Activated CD4-positive, alpha-beta memory T cell treated with anti-CD3 and anti-CD28 coated beads for 36 hours (primary cell): Measurements from ENCODE around the gene LRRC56. TPM values are rescaled to one million over a fixed set of nuclear protein-coding genes. Genes with fewer than 3 reads are reported as not detected.
"Not testable (repeated sequence)": the region's sequence is repeated elsewhere in the genome, so short reads cannot be mapped to it uniquely, and the experiment has no call there.

Experiments
- CTCF ChIA-PET: fragments of 350-600 bp; sonication (Branson Sonifier 250); formaldehyde crosslinking; loops from one replicate; lab custom pipeline; 2021; ENCODE audit warnings: antibody characterized with exemption, inconsistent platforms; lab: Charles Lee
- POLR2A ChIA-PET: fragments of 350-600 bp; sonication (Branson Sonifier 250); formaldehyde crosslinking; loops from one replicate; lab custom pipeline; 2021; ENCODE audit warnings: antibody characterized with exemption; lab: Charles Lee
- DNase-seq: peaks from one replicate; pipeline ENCODE4 v3.0.0-alpha.2; 2020
- H3K27ac Mint-ChIP-seq: one replicate; pipeline ENCODE4 v1.8.0; 2021; ENCODE audit warnings: mixed read lengths
- H3K27me3 Mint-ChIP-seq: one replicate; pipeline ENCODE4 v1.8.0; 2021; ENCODE audit warnings: mixed read lengths
- H3K36me3 Mint-ChIP-seq: one replicate; pipeline ENCODE4 v1.8.0; 2021; ENCODE audit warnings: mixed read lengths
- H3K4me1 Mint-ChIP-seq: one replicate; pipeline ENCODE4 v1.8.0; 2021; ENCODE audit warnings: low read depth, mixed read lengths
- H3K4me3 Mint-ChIP-seq: one replicate; pipeline ENCODE4 v1.8.0; 2021; ENCODE audit warnings: mild to moderate bottlenecking, mixed read lengths
- H3K9me3 Mint-ChIP-seq: one replicate; pipeline ENCODE4 v1.8.0; 2021; ENCODE audit warnings: mixed read lengths
- intact Hi-C: fragments of 100-400 bp; cut with micrococcal nuclease; formaldehyde crosslinking; loops from one replicate; pipeline ENCODE4 v1.15.1; 2023
- total RNA-seq, 2 experiments: library from RNA; stranded (reverse); gene quantifications; one replicate each; pipeline ENCODE4 v1.2.3, GENCODE V29; 2021

Gene LRRC56
- total RNA-seq, 2 experiments from 2014 or later: 1.3 to 1.6 TPM

DNA sequence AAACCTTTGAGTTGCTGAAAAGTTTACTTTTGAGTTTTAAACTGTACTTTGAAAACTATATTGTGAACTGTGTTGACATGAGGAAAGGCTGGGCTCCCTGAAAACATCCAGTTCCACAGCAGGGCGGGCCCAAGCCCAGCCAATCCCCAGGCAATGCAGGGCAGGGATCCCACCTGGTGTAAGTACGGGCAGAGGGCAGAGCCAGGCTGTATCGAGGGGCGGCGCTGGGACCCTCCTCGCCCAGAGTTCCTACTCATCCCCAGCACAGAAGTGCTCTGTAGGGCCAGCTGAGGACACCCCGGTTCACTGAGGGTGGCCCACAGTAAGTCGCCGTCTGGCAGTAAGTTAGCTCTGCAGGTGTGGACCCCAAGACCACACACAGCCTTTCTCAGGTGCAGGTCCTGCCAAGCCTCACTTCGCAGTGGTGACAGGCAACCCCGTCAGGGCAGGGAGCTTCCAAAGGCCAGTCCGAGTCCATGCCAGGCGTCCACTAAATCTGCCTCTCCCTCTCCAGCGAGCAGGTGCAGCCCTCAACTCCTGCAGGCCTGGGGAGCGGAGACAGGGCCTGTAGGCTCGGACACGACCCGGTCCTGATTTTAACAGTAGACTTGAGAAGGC, 29.8 kb downstream of the LRRC56 start:
- peaks cover 5% of the 10 kb centered on the region for H3K4me1 Mint-ChIP-seq
- ChIA-PET POLR2A (interaction anchor here (1.0 to 2.4 kb wide), 2 partner anchors 9 to 10 kb away, joined by 4 to 6 read pairs; partner anchors contain the start of gene PHRF1), CTCF (interaction anchor here (1.2 to 2.1 kb wide), 3 partner anchors 13 to 159 kb away, joined by 4 to 6 read pairs (median 4); no protein-coding TSS in a partner anchor)
- no peaks in the 10 kb centered on the region for H3K27me3 Mint-ChIP-seq
- no peaks in the 10 kb centered on the region for H3K9me3 Mint-ChIP-seq
- H3K36me3 Mint-ChIP-seq: peaks cover 4% of the 10 kb centered on the region
- DNase-seq: no peak
- peak overlapping the region; percentile 82 for H3K4me3 Mint-ChIP-seq
- H3K27ac Mint-ChIP-seq: no peak overlapping the region
- intact Hi-C loops: loop anchor here (5.0 kb wide), 1 partner anchor 230 kb away; the partner anchor contains the start of gene SLC25A22

DNA sequence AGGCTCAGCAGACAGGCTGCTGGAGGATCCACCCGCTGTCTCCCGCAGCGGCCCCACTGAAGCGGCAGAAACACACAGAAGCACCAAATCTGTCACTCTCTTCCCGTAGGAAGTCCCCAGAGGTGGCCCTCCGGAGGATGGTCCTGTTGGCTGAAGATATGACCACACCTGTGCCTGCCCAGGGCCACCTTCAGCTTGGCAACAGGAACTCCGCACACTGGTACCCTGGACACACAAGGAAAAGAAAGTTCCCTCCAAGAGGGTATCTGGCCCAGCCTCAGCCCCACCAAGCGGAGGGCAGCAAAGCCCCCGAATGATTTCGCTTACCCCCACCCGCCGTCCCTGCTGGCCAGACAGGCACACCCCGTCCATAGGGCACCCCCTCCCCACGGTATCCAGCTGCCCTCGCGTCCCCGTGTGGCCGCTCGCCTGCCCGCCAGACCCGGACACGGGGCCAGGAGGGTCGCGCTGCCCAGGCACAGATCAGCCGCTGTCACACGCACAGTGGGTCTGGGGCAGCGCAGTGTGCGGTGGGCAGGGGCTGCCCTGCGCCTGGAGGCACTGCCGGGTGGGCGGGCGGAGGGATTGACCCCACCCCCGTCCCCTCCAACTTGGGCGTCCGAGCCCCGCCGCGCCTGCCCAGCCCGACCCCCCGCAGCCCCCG, 30.4 kb downstream of the LRRC56 start:
- ChIA-PET POLR2A (no interaction called here), CTCF (interaction anchor here (1.2 to 2.1 kb wide), 2 partner anchors 13 to 49 kb away, joined by 4 to 6 read pairs; no protein-coding TSS in a partner anchor)
- H3K27ac Mint-ChIP-seq: peak overlapping the region; percentile 33

DNA sequence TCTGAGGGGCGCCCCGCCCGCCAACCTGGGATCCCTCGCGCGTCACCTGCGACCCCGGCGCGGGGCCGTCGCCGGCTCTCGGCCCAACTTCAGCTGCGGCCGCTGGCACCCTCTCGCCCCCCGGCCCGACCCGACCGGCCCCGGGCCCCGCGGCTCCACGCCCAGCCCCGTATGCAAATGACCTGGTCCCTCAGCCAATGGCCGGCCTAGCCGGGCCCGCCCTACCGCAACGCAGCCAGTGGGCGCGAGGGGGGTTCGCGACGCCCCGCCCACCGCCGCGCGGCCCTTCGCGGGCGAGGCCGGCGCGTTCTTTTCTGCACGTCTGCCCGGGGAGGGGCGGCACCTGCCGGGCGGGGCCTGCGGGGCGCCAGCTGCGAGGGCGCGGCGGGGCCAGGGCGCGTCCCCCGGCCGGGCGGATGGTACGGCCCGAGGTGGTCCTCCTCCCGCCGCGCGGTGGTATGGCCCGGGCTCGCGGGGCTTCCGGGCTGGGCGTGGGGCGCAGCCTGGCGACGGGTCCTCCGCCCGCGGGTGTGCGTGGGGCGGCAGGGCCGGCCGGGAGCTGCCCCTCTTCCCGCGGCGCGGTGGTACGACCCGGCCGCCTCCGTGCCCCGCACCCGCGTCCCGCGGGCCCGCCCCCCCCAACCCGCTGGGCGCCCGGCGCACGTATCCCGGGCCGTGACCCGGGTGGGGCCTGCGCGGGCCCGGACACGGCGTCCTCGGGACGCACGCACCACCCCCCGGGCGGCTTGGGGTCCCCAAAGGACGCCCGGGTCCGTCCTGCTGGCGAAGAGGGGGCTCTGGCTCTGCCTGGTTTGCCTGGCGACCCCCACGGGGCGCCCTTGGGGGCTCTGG, 31.2 kb downstream of the LRRC56 start:
- Mint-ChIP-seq H3K27me3 (no peaks in the 10 kb centered on the region), H3K9me3 (no peaks in the 10 kb centered on the region), H3K27ac (peak overlapping the region; percentile 58), H3K36me3 (peaks cover 4% of the 10 kb centered on the region), H3K4me1 (peaks cover 5% of the 10 kb centered on the region), H3K4me3 (peak overlapping the region; percentile 75)
- intact Hi-C loops: loop anchor here (1.0 to 5.0 kb wide), 3 partner anchors 8 to 229 kb away; partner anchors contain the start of genes LMNTD2, LRRC56, RASSF7 and SLC25A22
- ChIA-PET CTCF (interaction anchor here (2.1 kb wide), 1 partner anchor 14 kb away, joined by 6 read pairs; no protein-coding TSS in a partner anchor), POLR2A (interaction anchor here (1.3 kb wide), 1 partner anchor 19 kb away, joined by 3 read pairs; no protein-coding TSS in a partner anchor)
- DNase-seq: peak; percentile 95

More for the DNA sequence above, 30.4 kb downstream of the LRRC56 start:
- intact Hi-C loops: loop anchor here (1.0 to 5.0 kb wide), 3 partner anchors 7 to 230 kb away; partner anchors contain the start of genes LMNTD2, LRRC56, RASSF7 and SLC25A22
- peak overlapping the region; percentile 82 for H3K4me3 Mint-ChIP-seq
- DNase-seq: no peak
- no peaks in the 10 kb centered on the region for H3K9me3 Mint-ChIP-seq
- peaks cover 4% of the 10 kb centered on the region for H3K36me3 Mint-ChIP-seq
- H3K4me1 Mint-ChIP-seq: peaks cover 5% of the 10 kb centered on the region
- H3K27me3 Mint-ChIP-seq: no peaks in the 10 kb centered on the region

DNA sequence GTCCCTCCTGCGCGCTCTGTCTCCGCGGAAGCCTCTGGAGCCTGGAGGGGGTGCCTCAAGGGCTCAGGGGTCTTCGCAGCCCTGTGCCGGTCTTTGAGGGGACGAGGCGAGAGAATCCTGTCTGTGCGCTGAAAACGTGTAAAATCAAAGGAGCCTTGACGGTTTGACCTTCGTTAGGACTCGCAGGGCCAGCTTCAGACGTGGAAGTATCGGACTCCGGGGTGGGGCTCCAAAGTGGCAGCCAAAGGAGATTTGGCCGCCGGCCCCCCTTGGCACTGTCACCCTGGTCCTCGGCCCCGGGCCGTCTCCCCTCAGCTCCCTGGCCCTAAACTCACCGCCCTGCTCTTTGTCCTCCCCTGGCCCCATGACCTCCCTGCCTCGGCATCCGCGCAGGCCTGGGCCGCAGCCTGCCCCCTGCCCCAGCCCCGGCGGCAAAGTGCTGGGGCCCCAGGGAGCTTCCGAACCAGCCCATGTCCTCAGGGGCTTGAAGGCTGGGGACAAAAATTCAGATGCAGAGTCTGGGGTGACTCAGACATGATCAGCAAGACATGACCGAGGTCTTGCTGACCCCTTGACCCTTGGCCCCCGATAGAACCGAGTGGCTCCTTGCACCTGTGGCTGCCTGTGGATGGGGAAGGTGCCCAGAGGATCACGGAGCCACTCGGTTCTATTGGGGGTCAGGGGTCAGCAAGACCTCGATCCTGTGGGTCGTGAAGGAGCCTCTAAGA, 32.0 kb downstream of the LRRC56 start:
- DNase-seq: no peak
- peak overlapping the region; percentile 58 for H3K27ac Mint-ChIP-seq
- POLR2A ChIA-PET: interaction anchor here (1.3 kb wide), 1 partner anchor 18 kb away, joined by 3 read pairs; no protein-coding TSS in a partner anchor
- H3K4me1 Mint-ChIP-seq: peaks cover 10% of the 10 kb centered on the region
- H3K27me3 Mint-ChIP-seq: no peaks in the 10 kb centered on the region
- CTCF ChIA-PET: interaction anchor here (2.1 kb wide), 1 partner anchor 15 kb away, joined by 6 read pairs; no protein-coding TSS in a partner anchor
- H3K36me3 Mint-ChIP-seq: peaks cover 2% of the 10 kb centered on the region
- H3K4me3 Mint-ChIP-seq: peak overlapping the region; percentile 75
- no peaks in the 10 kb centered on the region for H3K9me3 Mint-ChIP-seq
- intact Hi-C loops: loop anchor here (2.0 to 5.0 kb wide), 2 partner anchors 33 to 228 kb away; partner anchors contain the start of genes LRRC56 and SLC25A22

DNA sequence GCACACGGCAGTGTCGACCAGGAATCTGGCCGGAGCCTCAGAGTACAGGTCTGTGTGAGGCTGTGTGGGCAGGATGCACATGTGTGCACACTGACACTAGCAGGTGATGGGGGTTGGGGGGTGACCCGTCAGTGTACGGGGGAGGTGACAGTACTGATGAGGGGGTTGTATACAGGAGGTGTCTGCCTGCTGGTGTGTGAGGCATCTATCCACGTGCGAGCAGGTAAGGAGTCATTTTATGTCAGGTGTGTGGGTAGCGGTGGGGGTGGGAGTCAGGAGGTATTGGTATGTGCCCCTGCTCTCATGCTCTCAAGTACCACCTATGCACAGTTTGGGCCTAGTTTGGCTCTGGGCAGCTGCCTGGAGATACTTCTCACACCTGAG, 34.5 kb downstream of the LRRC56 start:
- intact Hi-C loops: no loop called here
- Mint-ChIP-seq H3K4me3 (no peak overlapping the region), H3K9me3 (no peaks in the 10 kb centered on the region), H3K4me1 (peaks cover 18% of the 10 kb centered on the region), H3K36me3 (peaks cover 2% of the 10 kb centered on the region), H3K27ac (no peak overlapping the region), H3K27me3 (peaks cover 5% of the 10 kb centered on the region)
- CTCF ChIA-PET: no interaction called here
- POLR2A ChIA-PET: no interaction called here
- DNase-seq: no peak

DNA sequence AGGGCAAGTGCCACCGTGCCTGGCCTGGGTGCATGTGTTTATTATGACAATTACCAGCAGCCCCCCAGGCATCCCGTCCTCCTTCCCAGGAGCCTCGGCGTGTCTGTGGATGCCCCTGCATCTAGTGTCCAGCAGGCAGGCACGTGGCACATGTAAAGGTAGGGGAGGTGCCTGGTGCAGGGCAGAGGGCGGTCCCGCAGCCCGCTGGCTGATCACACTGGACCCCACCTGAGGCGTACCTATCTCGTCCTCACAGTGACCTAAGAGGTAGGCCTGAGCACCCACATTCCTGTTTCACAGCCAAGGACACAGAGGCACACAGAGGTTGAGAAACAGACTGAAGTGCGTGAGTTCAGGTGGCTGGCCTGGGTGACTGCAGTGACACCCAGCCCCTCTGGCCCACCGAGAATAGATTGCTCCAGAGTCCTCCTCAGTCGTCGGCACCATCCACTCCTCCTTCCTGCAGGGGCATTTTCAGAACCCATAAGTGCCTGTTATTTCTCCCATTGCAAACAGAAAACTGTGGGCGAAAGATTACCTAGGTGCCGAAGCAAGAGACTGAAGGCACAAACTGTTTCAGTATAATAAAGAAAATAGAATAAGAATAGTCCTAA, 35.9 kb downstream of the LRRC56 start:
- Mint-ChIP-seq H3K36me3 (peaks cover 4% of the 10 kb centered on the region), H3K4me3 (no peak overlapping the region), H3K9me3 (no peaks in the 10 kb centered on the region), H3K27ac (no peak overlapping the region), H3K4me1 (peaks cover 25% of the 10 kb centered on the region), H3K27me3 (peaks cover 5% of the 10 kb centered on the region)
- CTCF ChIA-PET: no interaction called here
- POLR2A ChIA-PET: no interaction called here
- DNase-seq: no peak
- intact Hi-C loops: no loop called here

DNA sequence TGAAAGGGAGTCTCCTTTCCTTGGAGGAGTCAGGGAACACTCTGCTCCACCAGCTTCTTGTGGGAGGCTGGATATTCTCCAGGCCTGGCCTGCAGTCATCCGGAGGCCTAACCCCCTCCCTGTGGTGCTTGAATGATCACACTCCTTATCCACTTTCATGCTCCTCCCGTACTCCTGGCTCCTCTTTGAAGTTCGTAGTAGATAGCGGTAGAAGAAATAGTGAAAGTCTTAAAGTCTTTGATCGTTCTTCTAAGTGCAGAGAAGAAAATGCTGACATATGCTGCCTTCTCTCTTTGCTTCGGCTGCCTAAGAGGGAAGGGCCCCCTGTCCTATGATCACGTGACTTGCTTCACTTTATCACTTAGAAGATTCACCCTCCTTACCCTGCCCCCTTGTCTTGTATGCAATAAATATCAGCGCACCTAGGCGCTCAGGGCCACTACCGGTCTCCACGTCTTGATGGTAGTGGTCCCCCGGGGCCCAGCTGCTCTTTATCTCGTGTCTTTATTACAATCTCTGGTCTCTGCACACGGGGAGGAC, 36.8 kb downstream of the LRRC56 start:
- H3K9me3 Mint-ChIP-seq, H3K36me3 Mint-ChIP-seq, CTCF ChIA-PET, H3K27me3 Mint-ChIP-seq, DNase-seq, H3K27ac Mint-ChIP-seq, POLR2A ChIA-PET: not testable (repeated sequence)
- H3K4me1 Mint-ChIP-seq: peaks cover 32% of the 10 kb centered on the region
- H3K4me3 Mint-ChIP-seq: peak overlapping the region; percentile 83
- intact Hi-C loops: loop anchor here (2.0 kb wide), 1 partner anchor 67 kb away; the partner anchor contains the start of gene RNH1

DNA sequence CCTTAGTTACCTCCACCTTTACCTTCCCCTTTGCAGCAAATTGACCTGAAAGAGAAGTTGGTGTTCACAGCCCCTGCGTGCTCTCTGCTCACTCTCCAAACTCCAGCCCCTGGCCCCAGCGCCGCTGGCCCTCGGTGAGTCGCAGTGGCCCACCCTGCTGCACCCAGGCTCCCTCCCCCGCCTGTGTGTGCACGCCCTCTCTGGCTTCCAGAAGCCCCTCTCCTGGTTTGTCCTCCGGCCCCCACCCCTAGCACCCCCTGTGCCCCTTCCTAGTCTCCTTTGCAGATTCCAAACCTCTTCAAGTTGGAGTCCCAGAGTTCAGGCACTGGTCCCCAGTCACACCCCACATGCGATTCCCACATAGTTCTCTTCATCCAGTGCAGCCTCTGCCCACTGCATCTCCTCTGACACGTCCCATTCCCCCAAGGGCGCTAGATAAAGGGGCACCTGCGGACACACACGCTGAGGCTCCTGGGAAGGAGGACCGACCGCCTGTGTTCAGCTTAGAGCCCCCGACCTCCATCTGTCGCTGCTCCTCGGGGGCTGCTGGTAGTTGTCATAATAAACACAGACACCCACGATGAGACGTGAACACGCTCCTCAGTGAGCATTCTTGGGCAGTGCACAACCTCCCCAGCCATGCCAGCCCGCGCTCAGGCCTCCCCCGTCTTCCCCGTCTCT, 37.4 kb downstream of the LRRC56 start:
- Mint-ChIP-seq H3K9me3 (no peaks in the 10 kb centered on the region), H3K27me3 (peaks cover 5% of the 10 kb centered on the region), H3K36me3 (peaks cover 4% of the 10 kb centered on the region), H3K27ac (peak overlapping the region; percentile 65), H3K4me3 (peak overlapping the region; percentile 83), H3K4me1 (peaks cover 38% of the 10 kb centered on the region)
- ChIA-PET POLR2A (interaction anchor here (1.2 kb wide), 1 partner anchor 152 kb away, joined by 5 read pairs; no protein-coding TSS in a partner anchor), CTCF (interaction anchor here (1.1 to 1.6 kb wide), 4 partner anchors 20 to 144 kb away, joined by 4 to 6 read pairs (median 5); partner anchors contain the start of genes DEAF1 and TMEM80)
- intact Hi-C loops: loop anchor here (1.0 to 5.0 kb wide), 3 partner anchors 43 to 121 kb away; partner anchors contain the start of genes DEAF1, IRF7, RNH1 and TMEM80
- no peak for DNase-seq

DNA sequence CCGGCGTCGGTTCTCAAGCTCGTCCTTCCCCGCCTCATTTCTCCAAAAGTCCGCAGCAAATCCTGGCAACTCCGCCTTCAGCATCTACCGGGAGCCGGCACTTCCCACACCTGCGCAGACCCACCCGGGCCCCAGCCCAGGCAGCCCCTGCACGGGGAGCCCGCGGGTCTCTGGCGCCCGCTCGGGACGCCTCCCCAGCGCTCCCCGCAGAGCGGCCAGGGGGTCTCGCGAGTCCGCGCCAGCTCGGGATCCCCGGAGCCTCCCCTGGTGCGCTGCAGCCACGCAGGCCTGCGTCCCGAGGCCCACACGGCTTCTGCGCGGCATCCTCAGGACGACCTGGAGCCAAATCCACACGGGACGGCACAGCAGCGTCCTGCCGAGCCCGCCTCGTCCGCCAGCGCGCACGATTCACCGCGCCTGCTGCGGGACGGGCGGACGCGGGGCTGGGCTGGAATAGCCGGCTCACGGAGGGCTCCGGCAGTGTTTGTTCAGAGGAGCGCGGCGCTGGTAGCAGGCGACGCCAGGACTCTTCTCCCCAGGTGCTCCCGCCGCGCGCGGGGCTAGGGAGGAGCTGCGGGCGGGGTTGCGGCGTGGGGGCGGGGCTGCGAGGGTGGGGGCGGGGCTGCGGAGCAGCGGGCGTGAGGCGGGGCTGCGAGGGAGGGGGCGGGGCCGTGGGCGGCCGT, 38.1 kb downstream of the LRRC56 start:
- Mint-ChIP-seq H3K9me3 (no peaks in the 10 kb centered on the region), H3K4me1 (peaks cover 43% of the 10 kb centered on the region), H3K27me3 (peaks cover 5% of the 10 kb centered on the region), H3K4me3 (peak overlapping the region; percentile 83), H3K27ac (peak overlapping the region; percentile 65), H3K36me3 (peaks cover 5% of the 10 kb centered on the region)
- no peak for DNase-seq
- POLR2A ChIA-PET: interaction anchor here (0.7 to 1.4 kb wide), 12 partner anchors 9 to 234 kb away, joined by 3 to 6 read pairs (median 4); partner anchors contain the start of genes IRF7 and LRRC56
- intact Hi-C loops: loop anchor here (1.0 to 5.0 kb wide), 3 partner anchors 42 to 120 kb away; partner anchors contain the start of genes DEAF1, IRF7, RNH1 and TMEM80
- CTCF ChIA-PET: interaction anchor here (0.9 to 1.6 kb wide), 7 partner anchors 16 to 147 kb away, joined by 3 to 6 read pairs (median 4); partner anchors contain the start of genes DEAF1 and TMEM80
